ENCODE results near the gene CNOT6.

DNA sequence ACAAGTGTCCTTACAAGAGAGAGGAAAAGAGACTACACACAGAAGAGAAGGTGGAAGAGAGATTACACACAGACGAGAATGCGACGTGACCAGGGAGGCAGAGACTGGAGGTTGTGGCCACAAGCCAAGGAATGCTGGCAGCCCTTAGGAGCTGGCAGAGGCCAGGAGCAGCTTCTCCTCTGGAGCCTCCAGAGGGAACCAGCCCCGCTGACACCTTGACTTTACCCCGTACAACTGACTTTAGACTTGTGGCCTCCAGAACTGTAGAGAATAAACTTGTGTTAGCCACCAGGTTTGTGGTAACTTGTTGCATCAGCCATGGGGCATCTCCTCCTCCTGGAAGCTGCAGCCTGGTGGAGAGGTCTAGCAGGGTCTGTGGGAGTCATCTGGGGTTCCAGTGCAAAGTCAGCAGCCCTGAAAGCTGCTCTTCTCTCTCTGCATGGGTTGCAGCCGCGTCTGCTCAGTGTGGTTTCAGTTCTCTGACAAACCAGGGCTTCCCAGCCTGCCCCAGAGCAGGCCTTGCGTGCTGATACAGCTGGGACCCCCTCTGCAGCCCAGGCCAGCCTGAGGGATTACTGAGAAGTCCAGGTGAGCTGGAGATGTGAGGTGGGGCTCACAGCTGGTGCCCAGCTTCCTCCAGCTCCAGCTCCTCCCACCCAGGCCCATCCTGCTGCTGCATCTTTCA is 30.8 kb upstream of the CNOT6 start:
- TF ChIP-seq CTCF (conservative IDR thresholded peaks at IDR 0.05 in 1 of 2, IDR thresholded peaks at IDR 0.05 in 1 of 2; ENCODE audit: extremely low read depth in 1 of 2, insufficient read depth in 1 of 2, low read depth in 1 of 2, low read length in 2 of 2) (no peak), EZH2 (IDR thresholded peaks at IDR 0.05; ENCODE audit: borderline replicate concordance, low read length) (no peak)

Data from mammary epithelial cell (primary cell).